ENCODE results near the gene XRCC4.
"Not testable (repeated sequence)": the region's sequence is repeated elsewhere in the genome, so short reads cannot be mapped to it uniquely, and the experiment has no call there.

GRCh38 chr5:83355482-83356014 lies 278.2 kb downstream of the XRCC4 start:
- TF ChIP-seq, protein P1, sequence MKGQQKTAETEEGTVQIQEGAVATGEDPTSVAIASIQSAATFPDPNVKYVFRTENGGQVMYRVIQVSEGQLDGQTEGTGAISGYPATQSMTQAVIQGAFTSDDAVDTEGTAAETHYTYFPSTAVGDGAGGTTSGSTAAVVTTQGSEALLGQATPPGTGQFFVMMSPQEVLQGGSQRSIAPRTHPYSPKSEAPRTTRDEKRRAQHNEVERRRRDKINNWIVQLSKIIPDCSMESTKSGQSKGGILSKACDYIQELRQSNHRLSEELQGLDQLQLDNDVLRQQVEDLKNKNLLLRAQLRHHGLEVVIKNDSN (CRISPR knock-in tag; IDR thresholded peaks at IDR 0.05) = not testable (repeated sequence)
- TF ChIP-seq, protein P2, sequence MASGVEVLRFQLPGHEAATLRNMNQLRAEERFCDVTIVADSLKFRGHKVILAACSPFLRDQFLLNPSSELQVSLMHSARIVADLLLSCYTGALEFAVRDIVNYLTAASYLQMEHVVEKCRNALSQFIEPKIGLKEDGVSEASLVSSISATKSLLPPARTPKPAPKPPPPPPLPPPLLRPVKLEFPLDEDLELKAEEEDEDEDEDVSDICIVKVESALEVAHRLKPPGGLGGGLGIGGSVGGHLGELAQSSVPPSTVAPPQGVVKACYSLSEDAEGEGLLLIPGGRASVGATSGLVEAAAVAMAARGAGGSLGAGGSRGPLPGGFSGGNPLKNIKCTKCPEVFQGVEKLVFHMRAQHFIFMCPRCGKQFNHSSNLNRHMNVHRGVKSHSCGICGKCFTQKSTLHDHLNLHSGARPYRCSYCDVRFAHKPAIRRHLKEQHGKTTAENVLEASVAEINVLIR (CRISPR knock-in tag; IDR thresholded peaks at IDR 0.05) = not testable (repeated sequence)
- TF ChIP-seq HNRNPK (IDR thresholded peaks at IDR 0.05; ENCODE audit: low read depth, low read length, poor library complexity, severe bottlenecking); TCF7L2 (IDR thresholded peaks at IDR 0.05; ENCODE audit: low read depth, low read length); HIVEP1 (CRISPR knock-in tag; IDR thresholded peaks at IDR 0.05); POLR2AphosphoS5 (IDR thresholded peaks at IDR 0.05; ENCODE audit: control insufficient read depth, insufficient read depth, low read depth, low read length); KDM5B (IDR thresholded peaks at IDR 0.05; ENCODE audit: insufficient replicate concordance, low read depth, low read length); ARHGAP35 (IDR thresholded peaks at IDR 0.05; ENCODE audit: partially characterized antibody); BRD9 (IDR thresholded peaks at IDR 0.05; ENCODE audit: low read depth, partially characterized antibody); RFX1 (IDR thresholded peaks at IDR 0.05): not testable (repeated sequence)
- TF ChIP-seq, protein P3, sequence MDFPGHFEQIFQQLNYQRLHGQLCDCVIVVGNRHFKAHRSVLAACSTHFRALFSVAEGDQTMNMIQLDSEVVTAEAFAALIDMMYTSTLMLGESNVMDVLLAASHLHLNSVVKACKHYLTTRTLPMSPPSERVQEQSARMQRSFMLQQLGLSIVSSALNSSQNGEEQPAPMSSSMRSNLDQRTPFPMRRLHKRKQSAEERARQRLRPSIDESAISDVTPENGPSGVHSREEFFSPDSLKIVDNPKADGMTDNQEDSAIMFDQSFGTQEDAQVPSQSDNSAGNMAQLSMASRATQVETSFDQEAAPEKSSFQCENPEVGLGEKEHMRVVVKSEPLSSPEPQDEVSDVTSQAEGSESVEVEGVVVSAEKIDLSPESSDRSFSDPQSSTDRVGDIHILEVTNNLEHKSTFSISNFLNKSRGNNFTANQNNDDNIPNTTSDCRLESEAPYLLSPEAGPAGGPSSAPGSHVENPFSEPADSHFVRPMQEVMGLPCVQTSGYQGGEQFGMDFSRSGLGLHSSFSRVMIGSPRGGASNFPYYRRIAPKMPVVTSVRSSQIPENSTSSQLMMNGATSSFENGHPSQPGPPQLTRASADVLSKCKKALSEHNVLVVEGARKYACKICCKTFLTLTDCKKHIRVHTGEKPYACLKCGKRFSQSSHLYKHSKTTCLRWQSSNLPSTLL (IDR thresholded peaks at IDR 0.05) = not testable (repeated sequence)
- TF ChIP-seq, protein P4, sequence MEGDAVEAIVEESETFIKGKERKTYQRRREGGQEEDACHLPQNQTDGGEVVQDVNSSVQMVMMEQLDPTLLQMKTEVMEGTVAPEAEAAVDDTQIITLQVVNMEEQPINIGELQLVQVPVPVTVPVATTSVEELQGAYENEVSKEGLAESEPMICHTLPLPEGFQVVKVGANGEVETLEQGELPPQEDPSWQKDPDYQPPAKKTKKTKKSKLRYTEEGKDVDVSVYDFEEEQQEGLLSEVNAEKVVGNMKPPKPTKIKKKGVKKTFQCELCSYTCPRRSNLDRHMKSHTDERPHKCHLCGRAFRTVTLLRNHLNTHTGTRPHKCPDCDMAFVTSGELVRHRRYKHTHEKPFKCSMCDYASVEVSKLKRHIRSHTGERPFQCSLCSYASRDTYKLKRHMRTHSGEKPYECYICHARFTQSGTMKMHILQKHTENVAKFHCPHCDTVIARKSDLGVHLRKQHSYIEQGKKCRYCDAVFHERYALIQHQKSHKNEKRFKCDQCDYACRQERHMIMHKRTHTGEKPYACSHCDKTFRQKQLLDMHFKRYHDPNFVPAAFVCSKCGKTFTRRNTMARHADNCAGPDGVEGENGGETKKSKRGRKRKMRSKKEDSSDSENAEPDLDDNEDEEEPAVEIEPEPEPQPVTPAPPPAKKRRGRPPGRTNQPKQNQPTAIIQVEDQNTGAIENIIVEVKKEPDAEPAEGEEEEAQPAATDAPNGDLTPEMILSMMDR (IDR thresholded peaks at IDR 0.05 in 2 of 3, conservative IDR thresholded peaks at IDR 0.05 in 1 of 3; ENCODE audit: insufficient read depth in 2 of 3, low read depth in 1 of 3, low read length in 3 of 3) = not testable (repeated sequence)
